B cell (primary cell): Measurements from ENCODE around the gene TSPO. TPM values are rescaled to one million over a fixed set of nuclear protein-coding genes. Genes with fewer than 3 reads are reported as not detected.

ENCODE experiments used
- ATAC-seq: fragments of 200-7000 bp; cut with Tn5 transposase; one replicate; pipeline ENCODE4 v1.10.0; 2021; ENCODE audit warnings: low read depth, mild to moderate bottlenecking, moderate number of reproducible peaks, moderate library complexity
- CTCF ChIA-PET: fragments of 350-600 bp; sonication (Branson Sonifier 250); formaldehyde crosslinking; loops from one replicate; lab custom pipeline; 2021; ENCODE audit warnings: antibody characterized with exemption, inconsistent platforms; lab: Charles Lee
- POLR2A ChIA-PET: fragments of 350-600 bp; sonication (Branson Sonifier 250); formaldehyde crosslinking; loops from one replicate; lab custom pipeline; 2021; ENCODE audit warnings: antibody characterized with exemption; lab: Charles Lee
- DNase-seq: peaks from one replicate; pipeline ENCODE4 v3.0.0; 2013
- H2AFZ ChIP-seq: 2 replicates; pipeline ENCODE4 v1.6.1; 2012; ENCODE audit warnings: mild to moderate bottlenecking, low read depth, low read length; ENCODE audit not compliant: insufficient read depth, poor library complexity, severe bottlenecking
- H3K27ac ChIP-seq, 2 donors: 1 replicate in 1 of 2; 2 replicates in 1 of 2; pipeline ENCODE4 v1.5.1; 2012 to 2013; ENCODE audit warnings: low read length in 2 of 2, mild to moderate bottlenecking in 2 of 2, moderate library complexity in 1 of 2
- H3K27me3 ChIP-seq, 4 experiments: fragments of 200-600 bp in 1 of 4; sonication (generic) in 1 of 4; replicated peaks in 1 of 4; 1 replicate in 2 of 4; 2 replicates in 2 of 4; pipeline versions ENCODE4 v1.6.1 to v1.7.0; 2013 to 2016; ENCODE audit warnings: low read length in 3 of 4, mild to moderate bottlenecking in 2 of 4, mixed read lengths in 1 of 4, moderate library complexity in 1 of 4; ENCODE audit not compliant: insufficient read depth in 4 of 4, control insufficient read depth in 3 of 4; ENCODE audit errors: control extremely low read depth in 1 of 4
- H3K36me3 ChIP-seq, 2 experiments: replicated peaks in 1 of 2; 1 replicate in 1 of 2; 2 replicates in 1 of 2; pipeline versions ENCODE4 v1.6.1 to v1.7.1; 2013; ENCODE audit warnings: low read length in 1 of 2; ENCODE audit not compliant: insufficient read depth in 2 of 2, control insufficient read depth in 1 of 2; ENCODE audit errors: control extremely low read depth in 1 of 2, extremely low read depth in 1 of 2
- H3K4me1 ChIP-seq, 2 donors: fragments of 200-600 bp in 1 of 2; sonication (generic) in 1 of 2; 1 replicate in 1 of 2; 2 replicates in 1 of 2; pipeline versions ENCODE4 v1.5.1 to v1.6.1; 2013 to 2017; ENCODE audit warnings: low read length in 2 of 2; ENCODE audit not compliant: control insufficient read depth in 2 of 2, insufficient read depth in 2 of 2
- H3K4me2 ChIP-seq: replicated peaks from 2 replicates; pipeline ENCODE3; 2012; ENCODE audit warnings: mild to moderate bottlenecking, low read depth, low read length; ENCODE audit not compliant: poor library complexity, severe bottlenecking
- H3K4me3 ChIP-seq, 5 experiments: fragments of 200-600 bp in 1 of 5; sonication (generic) in 1 of 5; 1 replicate in 3 of 5; 2 replicates in 2 of 5; pipeline versions ENCODE4 v1.5.1 to v1.7.0; 2011 to 2016; ENCODE audit warnings: low read length in 4 of 5, mild to moderate bottlenecking in 4 of 5, low read depth in 2 of 5, control low read depth in 1 of 5, moderate library complexity in 1 of 5; ENCODE audit not compliant: insufficient read depth in 1 of 5; ENCODE audit errors: control extremely low read depth in 1 of 5, extremely low read depth in 1 of 5
- H3K79me2 ChIP-seq: fragments of 200-600 bp; sonication (generic); one replicate; pipeline ENCODE4 v1.6.0; 2016; ENCODE audit warnings: low read length; ENCODE audit not compliant: control insufficient read depth, insufficient read depth
- H3K9ac ChIP-seq: fragments of 200-600 bp; sonication (generic); 2 replicates; pipeline ENCODE4 v1.6.1; 2017; ENCODE audit warnings: mild to moderate bottlenecking, low read length, moderate library complexity
- H3K9me3 ChIP-seq, 3 donors: one replicate each; pipeline versions ENCODE4 v1.6.1 to v1.7.1; 2013; ENCODE audit warnings: low read length in 2 of 3; ENCODE audit not compliant: control insufficient read depth in 2 of 3, insufficient read depth in 1 of 3; ENCODE audit errors: control extremely low read depth in 1 of 3
- H4K20me1 ChIP-seq: 2 replicates; pipeline ENCODE4 v1.6.0; 2012; ENCODE audit warnings: mild to moderate bottlenecking, low read length; ENCODE audit not compliant: insufficient read depth, control insufficient read depth, poor library complexity, severe bottlenecking
- H3K27ac Mint-ChIP-seq: one replicate; pipeline ENCODE4 v1.8.0; 2021; ENCODE audit warnings: mixed read lengths
- H3K27me3 Mint-ChIP-seq: one replicate; pipeline ENCODE4 v1.8.0; 2021; ENCODE audit warnings: mixed read lengths
- H3K4me1 Mint-ChIP-seq: one replicate; pipeline ENCODE4 v1.8.0; 2021; ENCODE audit warnings: mixed read lengths
- H3K4me3 Mint-ChIP-seq: one replicate; pipeline ENCODE4 v1.8.0; 2021; ENCODE audit warnings: mixed read lengths
- H3K9me3 Mint-ChIP-seq: one replicate; pipeline ENCODE4 v1.8.0; 2022; ENCODE audit warnings: mixed read lengths; ENCODE audit not compliant: insufficient read depth
- EZH2 ChIP-seq: IDR thresholded peaks from 2 replicates; pipeline ENCODE4 v1.6.1; 2012; ENCODE audit warnings: borderline replicate concordance, low read depth, mild to moderate bottlenecking, moderate library complexity, low read length; ENCODE audit not compliant: insufficient read depth, poor library complexity, severe bottlenecking
- WGBS: methylation state at CpG from one replicate; pipeline ENCODE4 v1.1.5; 2013; ENCODE audit warnings: missing lambda C conversion rate; ENCODE audit not compliant: insufficient coverage; 5-methylcytosine and 5-hydroxymethylcytosine counted together
- intact Hi-C: fragments of 100-400 bp; cut with micrococcal nuclease; formaldehyde crosslinking; loops from one replicate; pipeline ENCODE4 v1.10.0; 2022
- polyA plus RNA-seq: library from polyadenylated mRNA; depleted of rRNA; stranded (reverse); fragments of >200 nt; gene quantifications from 2 replicates; pipeline ENCODE4 v1.2.3, GENCODE V29; 2012
- total RNA-seq, 2 donors: library from RNA; stranded (reverse); fragments of 120-200 nt in 1 of 2; gene quantifications; 1 replicate in 1 of 2; 2 replicates in 1 of 2; pipeline versions ENCODE4 v1.2.3 to v1.2.4, GENCODE V29; 2013 to 2022
- TF ChIP-seq, protein P1 (sequence below): fragments of 200-600 bp; IDR thresholded peaks from one replicate; pipeline ENCODE4 v1.8.0; 2022; ENCODE audit warnings: antibody characterized with exemption, mild to moderate bottlenecking

TSPO gene
- total and polyA plus RNA-seq, 2 donors (not counting 1 experiment from before 2014, with no cell fraction given): 54.9 to 94.2 TPM

DNA sequence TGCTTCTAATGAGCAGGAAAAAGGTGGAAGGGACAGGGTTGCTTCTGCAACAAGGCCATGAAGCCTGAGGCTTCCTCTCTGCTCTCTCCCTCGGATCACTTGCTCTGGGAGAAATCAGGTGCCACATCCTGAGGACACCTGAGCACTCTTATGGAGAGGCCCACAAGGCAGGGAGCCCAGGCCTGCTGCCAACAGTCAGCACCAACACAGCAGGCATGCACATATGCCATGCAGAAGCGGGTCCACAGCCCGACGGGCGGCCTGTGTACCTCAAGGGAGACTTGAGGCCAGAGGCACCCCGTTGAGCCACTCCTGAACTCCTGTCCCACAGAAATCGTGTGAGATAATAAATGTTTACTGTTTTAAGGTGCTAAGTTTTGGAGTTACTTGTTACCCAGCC is 26.1 kb downstream of the TSPO start:
- no peaks in the 10 kb centered on the region for H4K20me1 ChIP-seq
- H3K79me2 ChIP-seq: peaks cover 16% of the 10 kb centered on the region
- H3K9me3 ChIP-seq: no peaks in the 10 kb centered on the region
- TF ChIP-seq, protein P1, sequence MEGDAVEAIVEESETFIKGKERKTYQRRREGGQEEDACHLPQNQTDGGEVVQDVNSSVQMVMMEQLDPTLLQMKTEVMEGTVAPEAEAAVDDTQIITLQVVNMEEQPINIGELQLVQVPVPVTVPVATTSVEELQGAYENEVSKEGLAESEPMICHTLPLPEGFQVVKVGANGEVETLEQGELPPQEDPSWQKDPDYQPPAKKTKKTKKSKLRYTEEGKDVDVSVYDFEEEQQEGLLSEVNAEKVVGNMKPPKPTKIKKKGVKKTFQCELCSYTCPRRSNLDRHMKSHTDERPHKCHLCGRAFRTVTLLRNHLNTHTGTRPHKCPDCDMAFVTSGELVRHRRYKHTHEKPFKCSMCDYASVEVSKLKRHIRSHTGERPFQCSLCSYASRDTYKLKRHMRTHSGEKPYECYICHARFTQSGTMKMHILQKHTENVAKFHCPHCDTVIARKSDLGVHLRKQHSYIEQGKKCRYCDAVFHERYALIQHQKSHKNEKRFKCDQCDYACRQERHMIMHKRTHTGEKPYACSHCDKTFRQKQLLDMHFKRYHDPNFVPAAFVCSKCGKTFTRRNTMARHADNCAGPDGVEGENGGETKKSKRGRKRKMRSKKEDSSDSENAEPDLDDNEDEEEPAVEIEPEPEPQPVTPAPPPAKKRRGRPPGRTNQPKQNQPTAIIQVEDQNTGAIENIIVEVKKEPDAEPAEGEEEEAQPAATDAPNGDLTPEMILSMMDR: no peak
- TF ChIP-seq EZH2: no peak
- no peak overlapping the region for H3K27ac ChIP-seq
- H3K36me3 ChIP-seq: peaks cover 0 to 42% of the 10 kb centered on the region in 2 experiments
- no peak overlapping the region for H3K4me3 ChIP-seq
- ChIA-PET CTCF (no interaction called here), POLR2A (no interaction called here)
- H3K4me3 Mint-ChIP-seq: no peak overlapping the region
- ATAC-seq: no peak
- no peaks in the 10 kb centered on the region for H3K27me3 ChIP-seq
- H3K27me3 Mint-ChIP-seq: no peaks in the 10 kb centered on the region
- no peaks in the 10 kb centered on the region for H3K4me1 Mint-ChIP-seq
- H3K4me2 ChIP-seq: no peak overlapping the region
- no peak overlapping the region for H2AFZ ChIP-seq
- 99% methylated on average over 5 of the region's 7 CpGs for WGBS
- H3K9me3 Mint-ChIP-seq: no peaks in the 10 kb centered on the region
- intact Hi-C loops: no loop called here
- H3K27ac Mint-ChIP-seq: no peak overlapping the region
- H3K9ac ChIP-seq: no peak overlapping the region
- DNase-seq: no peak
- H3K4me1 ChIP-seq: no peaks in the 10 kb centered on the region

DNA sequence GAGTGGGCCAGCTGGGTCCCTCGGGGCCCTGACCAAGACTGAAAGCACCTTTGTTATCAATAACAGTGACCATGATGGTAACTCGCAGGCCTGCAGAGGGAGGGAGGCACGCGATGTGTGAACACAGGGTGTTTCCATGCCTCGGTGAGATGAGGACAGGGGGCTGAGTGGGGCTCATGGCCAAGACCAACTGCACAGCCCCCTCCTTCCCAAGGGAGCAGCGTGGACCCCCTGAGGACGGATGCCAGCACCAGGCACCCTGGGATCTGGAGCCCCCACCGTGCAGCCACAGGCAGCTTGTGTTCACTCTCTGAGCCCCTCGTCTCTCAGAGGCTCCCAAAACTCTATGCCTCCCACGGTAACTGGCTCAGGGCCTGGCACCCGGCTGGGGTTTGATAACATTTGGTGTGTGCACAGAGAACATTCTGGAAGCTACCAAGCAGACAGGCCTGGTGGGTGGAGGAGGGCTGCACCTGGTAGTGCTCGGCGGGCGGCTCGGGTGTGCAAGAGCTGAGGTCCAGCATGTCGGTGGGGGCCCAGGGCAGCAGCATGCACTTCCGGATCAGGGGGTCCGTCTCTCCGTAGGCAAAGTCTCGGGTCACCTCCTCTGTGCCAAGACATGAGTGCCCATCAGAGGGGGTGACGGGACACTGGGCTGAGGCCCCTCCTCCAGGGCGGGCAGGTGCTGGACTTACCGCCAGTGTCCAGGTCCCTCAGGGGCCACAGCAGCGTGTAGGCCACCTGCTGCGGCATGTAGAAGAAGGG is 28.0 kb downstream of the TSPO start:
- 98% methylated on average over 25 of the region's 25 CpGs for WGBS
- TF ChIP-seq, protein P1: no peak
- TF ChIP-seq EZH2: no peak
- no peak for ATAC-seq
- H3K4me1 Mint-ChIP-seq: peaks cover 2% of the 10 kb centered on the region
- POLR2A ChIA-PET: no interaction called here
- peaks cover 27% of the 10 kb centered on the region for H3K79me2 ChIP-seq
- no peaks in the 10 kb centered on the region for H3K9me3 Mint-ChIP-seq
- H2AFZ ChIP-seq: no peak overlapping the region
- H4K20me1 ChIP-seq: peaks cover 4% of the 10 kb centered on the region
- peaks cover 0 to 29% of the 10 kb centered on the region in 2 experiments for H3K36me3 ChIP-seq
- H3K27ac ChIP-seq: no peak overlapping the region
- no peak overlapping the region for H3K4me2 ChIP-seq
- H3K4me1 ChIP-seq: no peaks in the 10 kb centered on the region
- no peaks in the 10 kb centered on the region for H3K9me3 ChIP-seq
- CTCF ChIA-PET: no interaction called here
- intact Hi-C loops: no loop called here
- H3K27me3 ChIP-seq: no peaks in the 10 kb centered on the region
- no peak overlapping the region for H3K4me3 ChIP-seq
- no peak for DNase-seq
- H3K27ac Mint-ChIP-seq: no peak overlapping the region
- no peak overlapping the region for H3K4me3 Mint-ChIP-seq
- H3K27me3 Mint-ChIP-seq: no peaks in the 10 kb centered on the region
- H3K9ac ChIP-seq: no peak overlapping the region
